Left ventricle myocardium superior (tissue), 1 donor: ENCODE data around the gene CNTN1. TPM values are rescaled to one million over a fixed set of nuclear protein-coding genes. Genes with fewer than 3 reads are reported as not detected.
A peak's percentile ranks its signal among the peaks of the same experiment; 100 is the strongest.

Experiments
- ATAC-seq: fragments of 200-7000 bp; cut with Tn5 transposase; one replicate; pipeline ENCODE4 v1.9.1; 2020; ENCODE audit warnings: mild to moderate bottlenecking, moderate library complexity
- DNase-seq: peaks from one replicate; pipeline ENCODE4 v3.0.0-alpha.2; 2020
- intact Hi-C: fragments of 100-400 bp; cut with micrococcal nuclease; formaldehyde crosslinking; loops from one replicate; pipeline ENCODE4 v1.11.0; 2022
- long read RNA-seq: library from polyadenylated mRNA; unstranded; transcript quantifications from one replicate; pipeline ENCODE4 v2.0.0, GENCODE V29; 2021
- total RNA-seq: library from RNA; stranded (reverse); fragmentation: NEBNext Ultra II Directional; extraction: Animal tissue kit (Norgen Biotek cat#: 25700); gene quantifications from one replicate; pipeline ENCODE4 v1.2.1, GENCODE V29; 2021
- donor health status: DM: no; HTN: yes; CAD: no; lungs with severe emphysema.

The CNTN1 gene
- 0.57 TPM for total RNA-seq
- long read RNA-seq: 0 reads

DNA sequence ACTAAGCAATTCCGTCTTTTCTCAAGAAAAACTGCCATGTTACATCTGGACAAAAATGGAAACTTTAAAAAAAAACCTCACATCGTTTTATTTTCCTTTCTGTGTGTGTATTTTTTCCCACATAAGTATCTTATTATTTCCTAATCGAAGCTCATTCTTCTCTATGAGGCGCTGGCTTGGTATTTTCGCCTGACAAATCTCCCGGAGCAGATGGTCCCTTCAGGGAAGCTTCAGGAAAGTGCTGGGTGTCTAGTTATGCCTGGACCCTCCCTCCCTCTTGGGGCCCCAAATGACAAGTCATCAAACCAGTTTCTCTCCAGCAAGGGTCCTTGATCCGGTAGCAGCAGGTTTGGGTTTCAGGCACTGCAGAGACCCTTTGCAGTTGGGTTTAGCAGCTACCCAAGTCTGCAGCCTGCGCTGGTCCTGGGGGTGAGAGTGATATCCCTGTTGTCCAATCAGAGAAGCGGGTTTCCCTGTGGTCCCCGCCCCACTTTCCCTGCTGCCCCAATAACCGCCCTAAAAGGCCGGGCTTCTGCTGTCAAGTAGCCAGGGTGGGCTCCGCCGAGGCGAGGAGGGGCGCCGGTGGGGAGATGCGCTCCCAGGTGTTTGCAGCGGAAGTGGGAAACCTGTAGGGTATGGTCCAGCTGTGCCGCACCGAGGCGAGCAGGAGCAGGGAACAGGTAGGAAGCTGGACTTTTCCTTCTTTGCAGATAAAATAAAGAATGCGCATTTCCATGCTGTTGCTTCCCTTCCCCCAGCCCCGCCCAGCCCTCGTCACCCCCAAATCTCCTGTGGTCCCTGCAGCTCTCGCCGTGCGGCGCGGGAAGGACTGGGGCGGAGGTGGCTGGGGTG lies at the start of gene CNTN1:
Gene CNTN1, plus strand, starts transcription at position 527 of the 852 bp plus-strand sequence.
- intact Hi-C loops: no loop called here
- DNase-seq (peak; percentile 24), ATAC-seq (peak; percentile 13)

DNA sequence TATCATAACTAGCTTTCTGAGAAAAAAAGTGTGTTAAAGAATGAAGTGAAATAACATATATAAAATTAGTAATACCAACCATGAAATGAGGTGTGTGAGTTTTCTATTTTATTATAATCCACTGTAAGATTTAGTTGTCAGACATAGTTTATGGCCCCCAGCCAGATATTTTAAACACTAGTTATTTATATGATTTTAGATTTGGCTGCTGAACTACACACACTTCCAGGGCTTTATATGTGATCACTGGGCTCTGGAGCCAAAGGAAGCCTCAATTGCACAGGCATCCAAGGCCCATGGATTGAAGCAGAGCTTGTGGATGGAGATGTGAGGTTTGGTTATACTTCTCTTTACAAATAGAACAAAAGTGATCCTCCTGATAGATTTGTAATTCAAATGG lies 48.7 kb upstream of the CNTN1 start:
- DNase-seq (no peak), ATAC-seq (no peak)
- intact Hi-C loops: no loop called here

DNA sequence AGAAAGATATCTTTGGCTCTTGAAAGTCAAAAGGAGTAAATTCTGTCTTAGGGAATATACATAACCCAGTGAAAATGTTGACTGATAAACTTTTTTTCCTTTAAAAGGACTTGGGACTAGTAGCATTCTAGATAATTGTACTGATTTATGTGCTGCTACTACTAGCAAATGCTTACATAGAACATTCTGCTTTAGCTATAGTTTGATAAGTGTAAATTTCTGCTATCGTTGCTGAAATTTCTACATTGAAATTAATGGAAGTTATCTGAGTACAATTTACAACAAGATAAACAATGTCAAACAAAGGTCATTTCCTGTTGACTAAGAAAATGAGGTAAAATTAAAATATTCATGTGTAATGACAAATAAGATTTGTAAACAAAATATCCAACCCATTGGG lies 48.3 kb upstream of the CNTN1 start:
- DNase-seq: no peak
- intact Hi-C loops: no loop called here
- ATAC-seq: no peak

DNA sequence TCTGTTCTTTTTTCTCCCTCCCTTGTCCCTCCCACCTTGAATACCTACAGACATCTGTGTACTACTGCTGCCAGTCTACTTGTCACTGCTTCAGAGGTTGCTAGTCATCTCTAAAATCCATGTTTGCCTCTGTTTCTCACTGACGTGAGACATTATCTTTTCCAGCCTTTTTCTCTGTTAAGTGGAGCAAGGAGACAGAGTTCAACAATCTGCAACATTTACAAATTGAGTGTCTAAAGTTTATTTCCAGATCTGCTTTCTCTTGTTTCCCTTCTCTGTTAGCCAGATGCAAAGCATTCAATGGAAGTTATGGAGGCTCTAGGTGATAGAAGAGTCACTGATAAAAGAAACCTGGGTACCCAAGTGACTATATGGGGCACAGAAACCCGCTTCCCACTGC lies 47.5 kb upstream of the CNTN1 start:
- DNase-seq (no peak), ATAC-seq (no peak)
- intact Hi-C loops: no loop called here

DNA sequence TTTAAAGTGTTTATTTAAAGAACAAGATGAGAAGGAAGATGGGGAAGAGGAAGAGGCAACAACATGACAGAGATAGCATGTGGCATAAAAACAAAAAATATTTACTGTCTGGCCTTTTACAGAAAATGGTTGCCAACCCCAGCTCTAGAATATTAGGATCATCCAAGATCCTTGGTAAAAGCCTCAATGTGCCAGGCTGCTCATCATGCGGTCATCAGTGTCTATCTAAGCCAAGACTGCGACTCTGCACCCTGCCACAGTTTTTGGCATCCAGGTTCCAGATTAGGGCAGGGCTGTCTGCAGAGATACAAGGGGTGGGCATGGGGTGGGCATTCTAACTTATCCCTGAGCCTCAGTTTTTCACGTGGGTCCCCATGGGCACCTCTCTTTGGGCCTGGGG lies 46.9 kb upstream of the CNTN1 start:
- DNase-seq: no peak
- ATAC-seq: no peak
- intact Hi-C loops: no loop called here

DNA sequence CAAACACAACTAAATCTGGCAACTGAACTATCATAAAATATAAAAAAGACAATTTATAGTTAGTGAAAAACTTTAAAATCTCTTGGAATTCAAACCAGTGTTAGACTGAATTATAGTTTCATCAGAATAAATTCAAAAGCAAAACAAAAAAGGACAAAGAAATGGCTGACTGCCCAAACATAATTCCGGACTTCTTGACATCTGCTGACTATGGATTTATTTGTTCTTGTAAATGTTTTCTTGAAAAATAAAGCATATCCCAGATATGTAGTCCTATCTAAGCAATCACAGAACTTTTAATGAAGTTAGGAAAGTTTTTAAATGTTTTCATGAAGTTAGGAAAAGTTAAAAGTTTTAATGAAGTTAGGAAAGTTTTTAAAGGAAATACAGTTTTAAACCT lies 45.8 kb upstream of the CNTN1 start:
- intact Hi-C loops: no loop called here
- no peak for ATAC-seq

DNA sequence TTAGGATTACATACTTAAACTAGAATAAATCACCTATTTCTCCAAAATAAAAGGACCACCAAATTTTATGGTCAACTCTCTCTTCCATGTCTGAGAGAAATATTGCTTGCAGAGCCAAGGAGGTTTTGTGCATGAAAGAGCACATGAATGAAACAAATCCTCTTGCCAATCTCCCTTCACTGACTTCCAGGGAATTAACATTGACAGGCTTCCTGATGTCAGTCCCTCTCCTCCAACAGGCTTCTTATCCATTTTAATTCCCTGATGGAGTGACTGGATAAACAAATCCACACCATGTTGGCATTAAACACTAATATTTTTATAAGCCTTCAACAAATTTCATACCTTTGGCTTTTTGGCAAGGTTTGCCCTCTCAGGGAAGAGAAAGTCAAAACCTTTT lies 45.3 kb upstream of the CNTN1 start:
- DNase-seq (no peak), ATAC-seq (no peak)
- intact Hi-C loops: no loop called here

More for the DNA sequence above, 45.8 kb upstream of the CNTN1 start:
- DNase-seq: no peak

DNA sequence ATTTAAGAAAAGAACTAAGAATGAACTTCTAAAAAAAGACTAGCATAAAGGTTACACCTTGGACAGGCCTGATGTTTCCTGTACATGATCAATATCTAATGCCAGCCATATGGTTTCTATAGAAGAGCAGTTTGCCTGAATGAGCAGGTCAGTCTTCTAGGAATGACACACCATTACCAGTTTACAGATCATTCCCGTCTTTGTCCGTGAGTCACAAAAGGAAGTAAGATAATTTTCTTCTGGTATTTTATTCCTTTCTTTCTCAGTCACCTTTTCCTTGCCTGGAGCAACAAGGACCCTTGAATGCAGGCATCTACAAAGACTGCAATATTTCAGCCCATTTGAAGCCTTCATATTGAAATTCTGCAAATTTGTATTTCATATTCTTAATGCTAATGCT lies 44.6 kb upstream of the CNTN1 start:
- intact Hi-C loops: no loop called here
- ATAC-seq (no peak), DNase-seq (no peak)

DNA sequence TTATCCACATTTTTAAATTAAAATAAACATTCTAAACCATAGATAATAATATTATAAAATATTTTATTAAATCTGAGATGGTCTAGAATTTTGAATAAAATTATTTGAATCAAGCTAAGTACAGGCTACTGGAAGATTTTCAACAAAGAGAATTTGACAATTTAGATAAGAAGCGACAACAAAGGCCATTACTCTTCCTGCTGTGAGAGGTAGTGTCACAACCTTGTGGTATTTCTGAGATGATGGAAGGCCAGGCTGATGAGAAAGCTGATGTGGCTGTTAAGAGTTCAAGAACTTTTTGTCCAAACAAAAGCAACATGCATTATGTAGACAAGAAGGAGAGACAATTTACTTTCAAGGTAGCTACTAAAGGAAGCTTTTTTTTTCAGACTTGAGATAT lies 43.7 kb upstream of the CNTN1 start:
- intact Hi-C loops: no loop called here
- no peak for ATAC-seq
- no peak for DNase-seq

DNA sequence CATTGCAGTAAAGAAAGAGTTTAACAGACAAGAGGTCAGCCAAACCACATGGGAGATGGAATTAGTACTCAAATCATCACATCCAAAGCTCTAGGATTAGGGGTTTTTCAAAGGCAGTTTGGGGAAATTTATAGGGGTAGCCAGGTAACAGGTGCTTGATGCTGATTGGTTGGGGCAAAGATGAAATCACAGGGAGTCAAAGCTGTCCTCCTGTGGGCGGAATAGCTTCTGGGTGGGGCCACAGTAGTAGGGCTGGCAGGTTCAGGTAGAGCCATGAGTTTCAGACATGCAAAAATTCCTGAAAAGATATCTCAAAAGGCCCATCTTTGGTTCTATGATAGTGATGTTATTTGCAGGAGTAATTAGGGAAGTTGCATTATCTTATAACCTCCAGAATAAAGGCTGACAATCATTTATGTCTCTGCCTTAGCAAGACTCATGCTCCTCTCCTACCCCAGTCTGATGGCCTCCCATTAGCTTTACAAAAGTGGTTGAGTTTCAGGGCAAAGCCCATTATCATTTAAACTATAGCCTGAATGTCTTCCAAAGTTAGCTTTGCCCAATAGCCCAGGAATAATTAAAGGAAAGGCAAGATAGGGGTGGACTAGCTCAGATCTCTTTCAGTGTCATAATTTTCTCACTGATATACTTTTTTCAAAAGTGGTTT lies 42.1 kb upstream of the CNTN1 start:
- DNase-seq: no peak
- no peak for ATAC-seq
- intact Hi-C loops: no loop called here

DNA sequence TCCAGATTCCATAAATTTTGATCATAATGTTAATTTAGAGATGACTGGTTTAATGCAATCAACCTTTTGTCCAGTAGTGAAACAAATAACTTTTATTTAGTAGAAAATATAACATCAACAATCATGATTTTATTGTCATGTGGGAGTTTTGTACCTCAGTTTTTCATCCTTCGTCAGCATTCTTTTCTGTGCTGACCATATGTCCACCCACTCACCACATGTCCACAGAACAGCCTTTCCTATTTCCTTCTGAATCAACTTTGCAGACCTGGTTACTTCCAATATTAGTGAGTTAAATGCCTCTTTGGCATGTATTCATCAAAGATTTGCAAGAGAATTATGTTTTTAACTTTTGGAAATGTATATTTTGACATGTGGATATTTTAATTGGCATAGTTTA lies 36.8 kb upstream of the CNTN1 start:
- ATAC-seq (no peak), DNase-seq (no peak)
- intact Hi-C loops: no loop called here

DNA sequence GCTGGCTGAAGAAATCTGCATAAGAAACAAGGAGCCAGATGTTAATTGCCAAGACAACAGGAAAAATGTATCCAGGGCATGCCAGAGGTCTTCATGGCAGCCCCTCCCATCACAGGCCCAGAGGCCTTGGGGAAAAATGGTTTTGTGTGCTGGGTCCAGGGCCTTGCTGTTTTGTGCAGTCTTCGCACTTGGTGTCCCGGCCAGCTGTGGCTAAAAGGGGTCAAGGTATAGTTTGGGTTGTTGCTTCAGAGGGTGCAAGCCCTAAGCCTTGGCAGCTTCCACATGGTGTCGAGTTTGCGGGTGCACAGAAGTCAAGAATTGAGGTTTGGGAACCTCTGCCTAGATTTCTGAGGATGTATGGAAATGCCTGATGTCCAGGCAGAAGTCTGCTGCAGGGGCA lies 29.9 kb upstream of the CNTN1 start:
- ATAC-seq (no peak), DNase-seq (no peak)
- intact Hi-C loops: no loop called here

DNA sequence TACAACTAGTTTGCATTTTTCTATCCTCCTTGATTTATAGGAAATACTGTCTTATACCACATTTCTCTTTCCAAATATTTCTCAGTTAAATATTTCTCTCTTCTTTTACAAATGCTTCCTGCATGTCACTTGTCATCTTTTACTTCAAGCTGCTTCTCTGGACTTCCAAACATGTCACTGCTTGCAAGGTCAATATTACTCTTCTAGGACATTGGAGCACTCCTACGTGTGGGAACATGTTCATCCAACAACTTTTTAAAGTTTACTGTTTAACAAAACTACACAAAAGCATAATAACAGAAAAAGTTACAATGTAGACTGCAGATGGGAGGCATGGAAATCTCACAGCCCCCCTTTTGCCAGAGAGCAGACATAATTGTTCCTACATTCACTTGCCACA lies 28.5 kb upstream of the CNTN1 start:
- intact Hi-C loops: no loop called here
- DNase-seq (no peak), ATAC-seq (no peak)

DNA sequence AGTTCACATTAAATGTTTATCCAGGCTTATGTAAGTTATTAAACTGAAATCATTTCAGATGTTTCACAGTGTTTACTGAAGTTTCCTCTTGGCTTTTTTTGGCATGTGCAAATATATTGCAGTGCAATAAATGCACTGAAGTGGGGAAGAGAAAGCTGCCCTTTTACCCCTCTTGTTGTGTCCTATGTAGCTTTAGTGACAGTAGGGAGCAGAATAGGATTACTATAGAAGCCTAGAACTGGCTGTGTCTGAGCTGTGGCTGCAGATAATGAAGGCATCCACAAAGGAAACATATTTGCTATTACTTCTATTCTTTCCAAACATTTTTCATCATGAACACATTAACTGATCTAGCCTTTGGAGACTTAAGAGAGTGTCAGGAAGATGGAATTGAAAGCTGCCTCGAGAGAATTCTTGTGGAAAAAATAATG lies 24.1 kb upstream of the CNTN1 start:
- no peak for DNase-seq
- intact Hi-C loops: no loop called here
- no peak for ATAC-seq

DNA sequence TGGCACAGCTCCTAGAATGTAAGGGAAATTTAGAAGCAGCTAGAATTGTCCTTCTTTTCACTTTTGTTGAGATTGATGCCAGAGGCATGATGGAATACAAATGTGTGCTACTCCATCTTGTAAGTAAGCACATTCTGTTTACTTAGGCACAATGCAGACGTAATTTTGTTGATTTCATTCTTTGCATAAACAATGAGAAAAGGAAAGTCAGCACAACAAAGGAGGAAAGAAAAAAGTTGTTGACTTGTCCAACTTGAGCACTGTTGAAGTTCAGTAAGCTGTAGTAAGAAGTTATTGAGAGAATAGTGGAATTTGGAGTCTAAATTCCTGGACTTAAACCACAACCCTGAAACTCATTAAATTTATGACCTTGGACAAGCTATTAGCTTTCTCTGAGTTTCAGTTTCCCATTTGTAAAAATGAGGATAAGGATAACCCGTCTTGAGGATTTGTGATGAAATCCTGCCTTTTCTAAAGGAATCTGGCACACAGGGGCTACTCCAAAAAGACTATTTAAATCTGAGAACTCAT lies 19.4 kb upstream of the CNTN1 start:
- no peak for ATAC-seq
- no peak for DNase-seq
- intact Hi-C loops: no loop called here

DNA sequence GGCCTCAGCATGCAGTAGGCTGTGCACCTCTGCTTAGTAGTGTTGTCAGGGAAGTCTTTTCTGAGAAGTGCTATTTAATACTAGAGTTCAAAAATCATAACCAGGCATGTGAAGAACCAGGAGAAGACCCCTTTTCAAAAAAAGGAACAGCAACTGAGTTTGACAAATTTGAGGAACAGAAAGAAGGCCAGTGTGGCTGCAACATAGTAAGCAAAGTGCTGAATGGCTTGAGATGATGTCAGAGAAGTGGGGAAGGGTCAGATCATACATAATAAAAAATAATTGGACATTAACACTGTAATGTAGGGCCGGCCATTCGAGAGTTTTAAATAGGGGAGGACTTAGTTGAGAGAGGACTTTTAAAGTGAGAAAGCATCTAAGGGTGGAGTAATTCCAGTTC lies 11.1 kb upstream of the CNTN1 start:
- ATAC-seq: no peak
- intact Hi-C loops: no loop called here
- DNase-seq: no peak

DNA sequence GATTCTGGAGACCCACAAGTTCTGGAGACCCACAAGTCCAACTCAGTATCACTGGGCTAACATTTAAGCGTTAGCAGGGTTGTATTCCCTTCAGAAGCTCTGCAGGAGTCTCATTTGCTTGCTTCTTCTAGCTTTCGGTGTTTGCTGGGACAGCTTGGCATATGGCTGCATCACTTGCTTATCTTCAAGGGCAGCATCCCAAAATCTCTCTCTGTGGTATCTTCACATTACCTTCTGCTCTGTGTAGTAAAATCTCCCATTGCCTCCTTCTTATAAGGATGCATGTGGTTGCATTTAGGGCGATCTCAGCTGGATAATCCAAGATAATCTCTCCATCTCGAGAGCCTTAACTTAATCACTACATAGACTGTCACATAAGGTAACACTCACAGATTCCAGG lies 7.3 kb upstream of the CNTN1 start:
- intact Hi-C loops: no loop called here
- ATAC-seq (no peak), DNase-seq (no peak)

DNA sequence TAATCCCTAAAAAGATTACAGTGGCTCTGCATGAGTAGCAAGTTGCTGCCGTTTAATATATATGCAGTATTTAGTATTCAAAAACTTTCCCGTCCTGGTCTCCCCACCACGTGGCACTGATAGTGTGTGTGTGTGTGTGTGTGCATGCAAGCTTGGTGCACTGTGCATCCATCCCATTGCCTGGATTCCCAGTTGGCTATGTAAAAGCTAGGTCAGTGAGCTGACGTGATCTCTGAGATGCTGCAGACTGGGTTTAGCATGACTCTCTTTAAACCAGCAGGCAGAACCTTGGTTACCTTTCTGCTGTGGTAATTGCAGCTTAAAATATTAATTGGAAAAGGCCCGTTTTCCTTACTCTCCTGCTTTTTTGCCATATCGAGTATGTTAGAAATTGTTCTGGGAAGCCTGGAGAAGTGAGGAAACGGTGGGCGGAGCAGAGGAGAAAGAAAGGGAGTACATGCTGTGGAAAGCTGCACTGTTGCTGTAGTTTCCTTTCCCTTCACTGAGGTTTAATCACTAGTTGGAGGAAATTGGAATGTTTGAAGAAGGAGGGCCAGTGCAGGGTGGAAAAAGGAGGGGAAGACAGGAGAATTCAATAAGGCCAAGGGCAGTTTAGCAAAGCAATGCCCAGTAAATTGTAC lies 4.0 kb upstream of the CNTN1 start:
- ATAC-seq (no peak), DNase-seq (no peak)
- intact Hi-C loops: no loop called here

DNA sequence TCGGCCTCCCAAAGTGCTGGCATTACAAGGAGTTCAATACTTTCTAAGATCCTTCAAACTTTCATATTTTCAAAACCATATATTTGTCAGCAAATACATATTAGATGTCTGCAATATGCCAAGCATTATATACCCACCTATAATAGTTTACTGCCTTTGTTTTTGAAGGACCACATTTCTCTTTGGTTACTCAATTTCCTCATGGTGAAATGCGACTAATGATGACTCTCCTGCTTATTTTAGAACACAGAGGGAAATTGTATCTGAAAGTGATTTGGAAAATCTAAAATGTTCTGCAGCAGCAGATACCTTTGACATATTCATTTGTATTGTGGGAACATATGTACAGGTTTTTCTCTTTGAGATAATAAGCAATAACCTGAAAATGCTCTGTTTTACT lies 2.7 kb upstream of the CNTN1 start:
- intact Hi-C loops: no loop called here
- no peak for ATAC-seq

DNA sequence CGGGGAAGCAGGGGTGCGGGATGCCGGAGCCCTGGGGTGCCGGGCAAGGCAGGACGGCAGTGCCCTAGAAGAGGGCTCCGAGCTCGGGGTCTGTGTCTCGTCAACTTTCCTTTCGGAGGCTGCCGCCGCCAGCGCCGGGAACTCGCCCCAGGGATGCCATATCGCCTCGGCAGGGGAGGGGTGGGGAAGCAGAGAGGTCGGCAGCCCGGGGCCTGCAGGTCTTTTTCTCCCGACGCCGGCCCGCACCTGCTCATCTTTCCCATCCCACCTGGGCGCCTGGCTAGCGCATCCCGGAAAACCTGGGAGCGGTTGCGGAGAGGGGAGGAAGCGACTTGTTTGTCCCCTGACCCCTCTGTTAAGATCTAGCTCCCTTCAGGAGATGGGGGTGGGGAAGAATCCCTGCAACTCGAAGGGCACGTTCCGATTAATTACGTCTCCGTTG lies 547 bp downstream of the CNTN1 start:
- DNase-seq (no peak), ATAC-seq (no peak)
- intact Hi-C loops: no loop called here

More for the DNA sequence above, 2.7 kb upstream of the CNTN1 start:
- no peak for DNase-seq
